ENCODE data around the gene ZNF32.
"Not testable (repeated sequence)": the region's sequence is repeated elsewhere in the genome, so short reads cannot be mapped to it uniquely, and the experiment has no call there.

ZNF32 gene

DNA sequence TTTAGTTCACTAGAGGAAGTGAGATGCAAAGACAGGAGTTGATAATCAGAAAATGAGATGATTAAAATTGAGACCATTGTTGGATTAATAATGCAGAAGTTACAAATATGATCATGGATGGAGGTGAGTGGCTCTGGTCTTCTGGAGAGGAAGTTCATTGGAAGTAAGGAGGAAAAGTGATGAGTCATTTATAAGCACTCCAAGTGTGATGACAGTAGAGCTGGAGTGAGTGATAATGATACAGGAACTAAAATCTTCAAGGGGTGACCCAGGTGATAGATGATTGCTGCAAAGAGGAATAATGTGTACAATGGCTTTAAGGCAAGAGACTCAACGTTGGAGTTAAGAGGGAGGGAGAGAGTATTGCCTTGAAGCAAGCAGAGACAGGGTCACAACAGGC lies 20.7 kb downstream of the ZNF32 start:
- DNase-seq = no peak
- H3K27ac Mint-ChIP-seq = no peak overlapping the region
- no peak overlapping the region for H3K4me3 Mint-ChIP-seq

GRCh38 chr10:43623351-43623750 lies 25.3 kb downstream of the ZNF32 start:
- Mint-ChIP-seq H3K4me3 (peak overlapping the region; percentile 1), H3K9me3 (peaks cover 38% of the 10 kb centered on the region), H3K4me1 (ENCODE audit: low read depth) (peaks cover 16% of the 10 kb centered on the region), H3K27me3 (no peaks in the 10 kb centered on the region), H3K27ac (no peak overlapping the region), H3K36me3 (ENCODE audit: low read depth) (peaks cover 30% of the 10 kb centered on the region)
- no peak for DNase-seq

More for the DNA sequence above, 20.7 kb downstream of the ZNF32 start:
- Mint-ChIP-seq H3K36me3 (ENCODE audit: low read depth) (no peaks in the 10 kb centered on the region), H3K27me3 (no peaks in the 10 kb centered on the region), H3K4me1 (ENCODE audit: low read depth) (peaks cover 7% of the 10 kb centered on the region), H3K9me3 (peaks cover 13% of the 10 kb centered on the region)

- Mint-ChIP-seq H3K4me1 (ENCODE audit: low read depth) (peaks cover 16% of the 10 kb centered on the region), H3K9me3 (peaks cover 44% of the 10 kb centered on the region), H3K27me3 (no peaks in the 10 kb centered on the region), H3K27ac (no peak overlapping the region), H3K36me3 (ENCODE audit: low read depth) (peaks cover 41% of the 10 kb centered on the region), H3K4me3 (no peak overlapping the region)
- DNase-seq = no peak
These were observed 26.6 kb downstream of the ZNF32 start for GRCh38 chr10:43622038-43622437.

- no peak for DNase-seq
- peaks cover 65% of the 10 kb centered on the region for H3K9me3 Mint-ChIP-seq
- H3K36me3 Mint-ChIP-seq (ENCODE audit: low read depth) = peaks cover 67% of the 10 kb centered on the region
- no peak overlapping the region for H3K27ac Mint-ChIP-seq
- H3K4me3 Mint-ChIP-seq = no peak overlapping the region
- H3K27me3 Mint-ChIP-seq = no peaks in the 10 kb centered on the region
- peaks cover 16% of the 10 kb centered on the region for H3K4me1 Mint-ChIP-seq (ENCODE audit: low read depth)
These were observed 29.3 kb downstream of the ZNF32 start for GRCh38 chr10:43619368-43619767.

DNA sequence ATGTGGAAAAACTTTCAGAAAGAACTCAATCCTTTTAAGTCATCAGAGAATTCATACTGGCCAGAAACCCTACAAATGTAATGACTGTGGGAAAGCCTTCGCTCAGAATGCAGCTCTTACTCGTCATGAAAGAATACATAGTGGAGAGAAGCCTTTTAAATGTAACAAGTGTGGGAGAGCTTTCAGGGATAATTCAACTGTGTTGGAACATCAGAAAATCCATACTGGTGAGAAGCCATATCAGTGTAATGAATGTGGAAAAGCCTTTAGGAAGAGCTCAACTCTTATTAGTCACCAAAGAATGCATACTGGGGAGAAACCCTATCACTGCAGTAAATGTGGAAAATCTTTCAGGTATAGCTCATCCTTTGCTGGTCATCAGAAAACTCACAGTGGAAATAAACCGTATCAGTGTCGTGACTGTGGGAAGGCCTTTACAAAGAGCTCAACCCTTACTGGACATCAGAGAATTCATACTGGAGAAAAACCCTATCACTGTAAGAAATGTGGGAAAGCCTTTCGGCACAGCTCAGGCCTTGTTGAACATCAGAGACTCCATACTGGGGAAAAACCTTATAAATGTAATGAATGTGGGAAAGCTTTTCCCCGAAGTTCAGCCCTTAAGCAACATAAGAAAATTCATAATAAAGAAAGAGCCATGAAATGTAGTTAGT lies 31.8 kb downstream of the ZNF32 start:
- DNase-seq = no peak
- H3K4me1 Mint-ChIP-seq (ENCODE audit: low read depth) = peaks cover 13% of the 10 kb centered on the region
- H3K9me3 Mint-ChIP-seq = peaks cover 64% of the 10 kb centered on the region
- no peak overlapping the region for H3K4me3 Mint-ChIP-seq
- peaks cover 86% of the 10 kb centered on the region for H3K36me3 Mint-ChIP-seq (ENCODE audit: low read depth)
- no peak overlapping the region for H3K27ac Mint-ChIP-seq
- no peaks in the 10 kb centered on the region for H3K27me3 Mint-ChIP-seq

GRCh38 chr10:43610636-43611035 lies 38.0 kb downstream of the ZNF32 start:
- no peak overlapping the region for H3K27ac Mint-ChIP-seq
- no peaks in the 10 kb centered on the region for H3K27me3 Mint-ChIP-seq
- peaks cover 30% of the 10 kb centered on the region for H3K9me3 Mint-ChIP-seq
- H3K4me1 Mint-ChIP-seq (ENCODE audit: low read depth) = peaks cover 56% of the 10 kb centered on the region
- no peak for DNase-seq
- peaks cover 92% of the 10 kb centered on the region for H3K36me3 Mint-ChIP-seq (ENCODE audit: low read depth)
- H3K4me3 Mint-ChIP-seq = no peak overlapping the region

- Mint-ChIP-seq H3K9me3 (peaks cover 13% of the 10 kb centered on the region), H3K4me1 (ENCODE audit: low read depth) (peaks cover 48% of the 10 kb centered on the region), H3K27ac (peak overlapping the region; percentile 87), H3K4me3 (peak overlapping the region; percentile 82), H3K36me3 (ENCODE audit: low read depth) (peaks cover 58% of the 10 kb centered on the region), H3K27me3 (no peaks in the 10 kb centered on the region)
- no peak for DNase-seq
These were observed 41.5 kb downstream of the ZNF32 start for GRCh38 chr10:43607199-43607573.

DNA sequence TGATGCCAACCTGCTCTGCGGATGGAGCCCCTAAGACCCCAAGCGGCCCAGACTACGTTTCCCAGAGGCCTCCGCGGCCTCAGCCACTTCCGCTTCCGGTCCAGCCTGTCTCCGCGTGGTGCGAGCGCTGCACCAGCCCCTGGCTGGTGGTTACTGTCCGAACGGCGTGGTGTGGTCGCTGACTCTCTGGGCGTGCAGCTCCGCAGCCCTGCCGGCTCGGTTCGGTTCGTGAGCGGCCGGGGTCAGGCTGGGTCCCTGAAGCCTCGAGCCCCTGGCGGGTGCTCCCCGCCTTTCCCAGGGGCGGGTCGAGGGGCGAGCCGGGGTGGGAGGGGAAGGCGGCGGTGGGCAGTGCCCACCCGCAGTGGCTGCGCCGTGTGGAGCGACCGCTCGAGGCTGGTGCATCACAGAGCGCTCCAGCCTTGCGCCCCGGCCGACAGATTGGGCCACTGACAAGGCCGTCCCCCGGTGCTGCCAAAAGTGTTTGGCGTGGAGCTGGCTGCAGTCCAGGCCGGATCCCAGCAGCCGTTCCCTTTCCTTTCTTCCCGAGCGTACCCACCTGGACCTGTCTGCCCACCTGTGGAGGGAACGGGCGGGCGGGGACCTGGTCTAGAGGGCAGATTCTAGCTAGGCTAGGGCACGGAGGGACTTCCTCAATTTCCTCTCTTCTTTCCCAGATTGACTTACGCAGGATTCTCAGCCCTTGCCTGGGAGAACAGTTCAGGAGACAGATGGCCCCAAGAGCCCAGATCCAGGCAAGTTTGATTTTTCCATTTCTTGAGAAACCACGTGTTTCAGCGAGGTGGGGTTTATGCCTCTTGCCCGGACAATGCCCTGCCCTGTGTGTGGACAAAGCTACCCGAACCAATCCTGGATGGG lies 42.1 kb downstream of the ZNF32 start, which contains the start of gene ZNF485:
Gene ZNF485, plus strand, starts transcription at position 116 of the 876 bp plus-strand sequence. Its CDS starts 613 bp downstream, at position 729.
- Mint-ChIP-seq H3K36me3 (ENCODE audit: low read depth) (peaks cover 51% of the 10 kb centered on the region), H3K4me3 (peak within 1 kb of the TSS; percentile 82), H3K9me3 (peaks cover 9% of the 10 kb centered on the region), H3K4me1 (ENCODE audit: low read depth) (peaks cover 45% of the 10 kb centered on the region), H3K27me3 (no peaks in the 10 kb centered on the region), H3K27ac (peak within 1 kb of the TSS; percentile 87)
- peak; percentile 85 for DNase-seq

- DNase-seq = no peak
- Mint-ChIP-seq H3K9me3 (peaks cover 9% of the 10 kb centered on the region), H3K36me3 (ENCODE audit: low read depth) (peaks cover 47% of the 10 kb centered on the region), H3K4me3 (peak overlapping the region; percentile 82), H3K27me3 (no peaks in the 10 kb centered on the region), H3K4me1 (ENCODE audit: low read depth) (peaks cover 45% of the 10 kb centered on the region), H3K27ac (peak overlapping the region; percentile 77)
These were observed 42.8 kb downstream of the ZNF32 start for GRCh38 chr10:43605850-43606322.

DNA sequence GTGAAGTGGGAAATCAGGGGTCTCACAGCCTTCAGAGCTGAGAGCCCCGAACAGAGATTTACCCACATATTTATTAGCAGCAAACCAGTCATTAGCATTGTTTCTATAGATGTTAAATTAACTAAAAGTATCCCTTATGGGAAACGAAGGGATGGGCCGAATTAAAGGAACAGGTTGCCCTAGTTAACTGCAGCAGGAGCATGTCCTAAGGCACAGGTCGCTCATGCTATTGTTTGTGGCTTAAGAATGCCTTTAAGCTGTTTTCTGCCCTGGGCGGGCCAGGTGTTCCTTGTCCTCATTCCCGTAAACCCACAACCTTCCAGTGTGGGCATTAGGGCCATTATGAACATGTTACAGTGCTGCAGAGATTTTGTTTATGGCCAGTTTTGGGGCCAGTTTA lies 47.1 kb downstream of the ZNF32 start:
- not testable (repeated sequence) for DNase-seq; H3K4me3 Mint-ChIP-seq; H3K4me1 Mint-ChIP-seq (ENCODE audit: low read depth); H3K27ac Mint-ChIP-seq; H3K9me3 Mint-ChIP-seq; H3K27me3 Mint-ChIP-seq; H3K36me3 Mint-ChIP-seq (ENCODE audit: low read depth)

DNA sequence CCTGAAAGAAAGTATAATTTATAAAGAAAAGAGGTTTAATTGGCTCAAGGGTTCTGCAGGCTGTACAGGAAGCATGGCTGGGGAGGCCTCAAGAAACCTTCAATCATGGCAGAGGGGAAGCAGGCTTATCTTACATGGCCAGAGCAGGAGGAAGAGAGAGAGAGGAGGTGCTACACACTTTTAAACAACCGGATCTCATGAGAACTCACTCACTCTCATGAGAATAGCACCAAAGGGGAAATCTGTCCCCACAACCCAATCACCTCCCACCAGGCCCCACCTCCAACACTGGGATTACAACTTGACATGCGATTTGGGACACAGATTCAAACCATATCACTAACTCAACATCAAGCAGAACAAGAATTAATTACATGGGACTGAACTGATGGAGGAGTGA lies 49.3 kb downstream of the ZNF32 start:
- Mint-ChIP-seq H3K4me1 (ENCODE audit: low read depth) (peaks cover 25% of the 10 kb centered on the region), H3K27ac (no peak overlapping the region), H3K9me3 (no peaks in the 10 kb centered on the region), H3K36me3 (ENCODE audit: low read depth) (no peaks in the 10 kb centered on the region), H3K27me3 (no peaks in the 10 kb centered on the region), H3K4me3 (no peak overlapping the region)
- DNase-seq = no peak

GRCh38 chr10:43598446-43598845 lies 50.2 kb downstream of the ZNF32 start:
- Mint-ChIP-seq H3K36me3 (ENCODE audit: low read depth) (no peaks in the 10 kb centered on the region), H3K4me3 (no peak overlapping the region), H3K9me3 (no peaks in the 10 kb centered on the region), H3K27ac (no peak overlapping the region), H3K4me1 (ENCODE audit: low read depth) (peaks cover 28% of the 10 kb centered on the region), H3K27me3 (peaks cover 5% of the 10 kb centered on the region)
- DNase-seq = no peak

DNA sequence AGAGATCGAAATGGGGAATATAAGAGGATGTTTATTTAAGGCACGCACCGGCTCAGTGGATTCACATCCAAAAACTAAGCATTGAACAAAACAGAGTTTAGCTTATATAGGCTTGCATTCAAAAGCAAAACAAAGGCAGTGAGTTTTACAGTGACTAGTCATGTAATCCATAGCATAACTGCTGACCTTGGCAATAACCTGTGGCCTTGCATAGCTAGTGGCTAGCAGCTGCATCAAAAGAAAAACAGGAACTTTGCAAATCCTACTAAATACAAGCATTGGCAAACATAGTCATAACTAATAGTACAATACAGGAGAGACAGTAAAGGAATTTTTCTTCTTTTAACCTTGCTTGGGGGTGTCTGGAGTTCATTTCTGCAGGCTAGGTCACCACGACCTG lies 52.1 kb downstream of the ZNF32 start:
- Mint-ChIP-seq H3K27me3 (peaks cover 5% of the 10 kb centered on the region), H3K36me3 (ENCODE audit: low read depth) (no peaks in the 10 kb centered on the region), H3K9me3 (peaks cover 4% of the 10 kb centered on the region), H3K27ac (no peak overlapping the region), H3K4me3 (no peak overlapping the region), H3K4me1 (ENCODE audit: low read depth) (peaks cover 28% of the 10 kb centered on the region)
- DNase-seq = no peak

DNA sequence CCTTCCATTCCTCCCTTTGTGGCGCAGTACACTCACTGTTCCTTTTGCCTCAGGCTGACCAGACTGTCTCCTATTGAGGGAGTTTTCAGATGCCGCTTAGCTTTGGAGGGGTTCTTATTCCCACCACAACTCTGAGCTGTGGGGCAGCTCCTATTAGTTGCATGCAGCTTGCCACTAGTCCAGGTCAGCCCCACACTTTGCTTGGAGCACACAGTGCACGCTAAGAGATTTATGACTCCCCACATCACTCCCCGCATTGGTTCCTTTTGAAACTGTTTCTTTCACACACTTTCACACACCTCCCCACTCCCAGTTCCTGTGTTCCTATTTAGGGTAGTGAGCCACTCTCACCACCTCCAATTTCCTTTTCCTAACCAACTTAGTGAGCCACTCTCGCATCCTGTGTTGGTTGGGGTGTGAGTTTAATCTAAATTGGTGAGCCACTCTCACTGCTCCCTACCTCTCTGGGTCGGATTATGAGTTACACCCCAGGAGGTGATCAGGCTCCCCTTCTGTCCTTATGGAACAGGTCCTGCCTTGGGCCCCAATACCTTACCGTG lies 52.9 kb downstream of the ZNF32 start:
- Mint-ChIP-seq H3K9me3 (peaks cover 8% of the 10 kb centered on the region), H3K27ac (peak overlapping the region; percentile 61), H3K4me3 (peak overlapping the region; percentile 56), H3K27me3 (peaks cover 5% of the 10 kb centered on the region), H3K4me1 (ENCODE audit: low read depth) (peaks cover 28% of the 10 kb centered on the region), H3K36me3 (ENCODE audit: low read depth) (no peaks in the 10 kb centered on the region)
- DNase-seq = peak; percentile 47

All from activated T-cell treated with anti-CD3 and anti-CD28 coated beads, Interleukin-2, amount 50 U/mL, for 24 hours (primary cell).